ENCODE measurements around the gene HOXD3.

Gene HOXD3

DNA sequence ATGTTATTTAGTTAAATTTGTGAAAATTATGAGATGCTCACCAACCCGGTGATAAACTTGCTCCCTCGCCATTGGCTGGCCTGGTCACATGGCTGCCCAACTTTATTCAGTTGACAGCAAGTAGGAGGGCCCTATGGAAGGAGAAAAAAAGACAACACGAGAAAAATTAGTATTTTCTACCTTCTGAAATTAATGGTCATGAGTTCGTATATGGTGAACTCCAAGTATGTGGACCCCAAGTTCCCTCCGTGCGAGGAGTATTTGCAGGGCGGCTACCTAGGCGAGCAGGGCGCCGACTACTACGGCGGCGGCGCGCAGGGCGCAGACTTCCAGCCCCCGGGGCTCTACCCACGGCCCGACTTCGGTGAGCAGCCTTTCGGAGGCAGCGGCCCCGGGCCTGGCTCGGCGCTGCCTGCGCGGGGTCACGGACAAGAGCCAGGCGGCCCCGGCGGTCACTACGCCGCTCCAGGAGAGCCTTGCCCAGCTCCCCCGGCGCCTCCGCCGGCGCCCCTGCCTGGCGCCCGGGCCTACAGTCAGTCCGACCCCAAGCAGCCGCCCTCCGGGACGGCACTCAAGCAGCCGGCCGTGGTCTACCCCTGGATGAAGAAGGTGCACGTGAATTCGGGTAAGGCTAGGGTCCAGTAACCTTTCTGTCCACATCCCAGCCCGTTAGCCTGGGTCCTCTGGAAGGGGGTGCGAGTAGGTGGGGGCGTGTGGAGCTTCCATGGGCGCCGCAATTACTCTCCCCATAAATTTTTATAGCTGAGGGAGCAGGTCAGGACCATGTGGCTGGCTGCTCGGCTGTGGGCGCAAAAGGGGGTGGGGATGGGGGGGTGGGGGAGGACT lies 5.4 kb upstream of the HOXD3 start, which contains the start of gene HOXD4:
Gene HOXD4, plus strand, starts transcription at position 109 of the 846 bp plus-strand sequence. Its CDS starts 84 bp downstream, at position 193.
- DNase-seq: no peak

GRCh38 chr2:176152350-176153181 lies 4.5 kb upstream of the HOXD3 start:
- DNase-seq: no peak

DNA sequence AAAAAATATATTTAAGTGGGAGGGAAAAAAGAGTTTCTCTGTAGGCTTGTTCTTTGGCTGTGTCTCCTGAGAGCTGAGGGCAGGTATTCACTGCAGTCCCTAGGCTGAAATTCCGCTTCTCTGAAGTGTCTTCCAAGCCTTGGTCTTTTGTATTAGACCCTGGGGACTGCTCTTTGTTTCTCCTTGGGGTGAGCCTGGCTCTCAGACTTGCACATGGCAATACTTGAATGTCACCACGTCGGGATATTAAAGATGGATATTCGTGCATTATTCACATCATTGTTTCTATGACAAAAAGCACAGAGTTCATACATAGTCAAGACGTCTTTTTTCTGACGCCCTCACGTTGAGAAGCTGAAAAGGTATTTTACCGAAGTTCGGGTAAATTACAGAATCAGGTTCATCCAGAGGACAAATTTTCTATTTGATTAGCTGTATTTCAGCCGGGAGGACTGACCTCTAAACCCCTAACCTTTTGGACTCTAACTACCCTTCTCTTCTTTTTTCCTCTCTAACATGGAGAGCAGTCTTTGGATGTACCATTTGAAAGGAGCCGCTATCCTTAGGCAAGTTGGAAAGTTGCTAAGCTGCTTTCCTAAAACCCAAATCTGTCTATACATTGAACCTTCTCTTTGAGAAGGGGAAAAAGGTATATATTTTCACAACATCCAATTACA lies 2.4 kb upstream of the HOXD3 start:
- no peak for DNase-seq

DNA sequence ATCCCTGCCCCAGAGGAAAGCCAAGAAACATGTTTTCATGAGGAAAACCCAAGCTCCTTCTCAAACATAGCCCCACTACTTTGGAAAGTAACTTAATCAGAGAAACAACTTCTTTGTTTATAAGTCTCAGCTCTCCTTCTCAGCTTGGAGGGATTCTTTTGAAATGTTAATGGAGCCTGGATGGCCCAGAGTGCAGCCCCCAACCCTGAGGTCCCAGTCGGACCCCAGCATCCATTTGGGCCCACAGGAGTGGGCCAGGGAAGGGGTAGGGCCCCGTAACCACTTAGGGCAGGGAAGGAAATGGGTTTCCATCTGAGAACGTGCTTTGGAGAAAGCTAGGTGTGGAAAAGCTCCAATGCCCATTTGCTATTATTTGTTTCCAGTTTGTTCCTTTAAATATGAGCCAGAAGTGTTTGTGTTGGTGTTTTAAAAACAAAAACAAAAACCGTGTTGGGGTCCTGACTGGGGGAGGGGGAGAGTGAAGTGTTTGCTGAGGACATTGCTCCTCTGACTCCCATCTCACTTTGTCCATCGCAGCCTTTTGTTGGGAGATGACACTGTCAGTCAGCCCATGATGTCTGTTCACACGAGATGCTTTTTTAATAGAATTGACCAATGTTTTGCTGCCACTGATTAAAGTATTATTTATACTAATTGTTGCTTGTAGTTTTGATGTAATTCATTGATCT lies 1.6 kb upstream of the HOXD3 start:
- DNase-seq: no peak

DNA sequence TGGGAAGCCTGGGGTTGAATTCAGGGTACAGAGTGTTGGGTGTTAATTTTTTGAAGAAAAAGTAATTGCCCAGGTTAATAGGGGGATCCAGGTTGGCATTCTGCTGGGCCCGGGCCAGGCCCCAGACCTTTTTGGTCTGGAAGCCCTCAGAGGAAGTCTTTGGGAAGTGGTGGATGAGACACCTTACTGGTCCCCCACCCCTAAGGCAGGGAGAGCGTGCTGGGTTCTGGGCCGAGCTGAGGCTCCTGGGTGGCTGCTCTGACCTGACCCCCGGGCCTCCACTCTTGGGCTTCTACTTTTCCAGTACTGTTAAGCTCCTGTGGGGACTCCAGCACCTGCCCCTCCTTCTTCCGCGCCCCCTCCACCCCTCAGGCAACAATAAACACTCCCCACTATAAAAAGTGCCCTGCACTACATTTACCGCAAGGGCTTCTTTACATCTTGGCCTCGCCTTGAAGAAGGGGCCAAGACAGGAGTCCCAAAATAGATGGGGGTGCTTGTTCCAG lies 753 bp upstream of the HOXD3 start:
- no peak for DNase-seq

DNA sequence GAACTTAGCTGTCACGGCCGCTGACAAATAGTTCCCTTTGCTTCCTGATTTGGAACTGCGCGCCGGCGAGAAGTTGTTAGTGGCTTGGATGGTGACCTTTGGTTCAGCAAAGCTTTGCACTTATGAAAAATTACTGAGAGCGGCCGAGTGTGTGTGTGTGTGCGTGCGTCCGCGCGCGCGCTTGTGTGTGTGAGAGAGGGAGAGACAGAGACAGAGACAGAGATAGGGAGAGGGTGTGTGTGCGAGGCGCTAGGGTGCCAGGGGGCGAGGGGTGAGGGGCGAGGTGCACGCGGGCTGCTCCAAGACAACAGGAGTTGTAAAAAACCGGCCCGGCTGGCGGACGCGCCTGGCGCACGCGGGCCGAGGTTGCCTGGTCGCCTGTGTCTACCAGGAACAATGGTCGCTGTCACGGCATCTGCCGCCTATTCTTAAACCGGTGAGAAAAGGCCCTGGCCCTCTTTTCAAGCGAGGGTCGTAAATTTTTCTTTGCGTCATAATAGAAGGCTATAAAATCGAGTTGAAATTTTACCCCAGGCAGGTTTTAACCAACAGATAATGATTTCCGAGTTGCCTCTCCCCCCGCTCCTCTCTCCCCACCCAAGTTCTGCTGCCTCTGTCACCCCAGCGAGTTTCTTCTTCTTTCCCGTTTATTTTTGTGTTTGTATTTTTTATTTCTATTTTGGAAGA lies 535 bp downstream of the HOXD3 start:
- peak; percentile 27 for DNase-seq

GRCh38 chr2:176158186-176158591 lies 1.1 kb downstream of the HOXD3 start:
- peak; percentile 49 for DNase-seq

DNA sequence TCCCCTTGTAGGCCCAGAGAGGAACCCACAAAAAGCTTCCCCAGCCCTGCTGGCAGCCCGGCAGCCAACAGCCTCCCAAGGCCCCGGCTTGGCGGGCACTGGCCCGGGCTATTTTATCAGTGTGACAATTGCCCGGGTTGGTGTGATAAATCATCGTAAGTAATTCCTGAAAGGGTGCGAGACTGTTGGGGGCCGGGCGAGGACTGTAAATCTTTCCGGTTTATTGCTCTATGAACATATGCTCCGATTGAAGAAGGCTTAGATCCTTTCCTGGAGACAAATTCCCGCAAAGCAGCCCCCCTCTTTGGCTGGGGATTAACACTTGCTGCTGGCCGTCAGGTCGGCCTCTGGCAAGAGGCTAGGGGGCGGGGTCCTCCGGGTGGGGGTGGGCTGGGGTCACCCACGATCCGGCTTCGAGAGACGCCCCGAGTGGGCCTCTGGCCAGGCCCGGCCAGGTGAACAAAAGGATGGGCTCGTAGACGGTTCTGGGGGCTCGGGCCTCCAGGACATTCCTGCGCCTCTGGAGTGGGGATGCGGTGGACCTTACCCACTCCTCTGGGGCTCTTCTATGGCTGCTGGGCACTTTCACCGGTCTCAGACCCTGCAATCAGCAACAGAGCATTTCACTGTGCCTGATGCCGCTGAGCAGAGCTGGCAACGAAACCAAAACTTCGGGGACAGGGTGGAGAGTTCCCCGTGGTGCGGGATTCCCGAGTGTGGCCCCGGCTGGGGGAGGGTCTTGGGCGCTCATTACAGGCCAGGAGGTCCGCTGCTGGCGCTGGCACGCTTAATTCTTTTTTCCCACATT lies 2.0 kb downstream of the HOXD3 start:
- no peak for DNase-seq

- DNase-seq: no peak
Observed at GRCh38 chr2:176159663-176160250, 2.6 kb downstream of the HOXD3 start.

DNA sequence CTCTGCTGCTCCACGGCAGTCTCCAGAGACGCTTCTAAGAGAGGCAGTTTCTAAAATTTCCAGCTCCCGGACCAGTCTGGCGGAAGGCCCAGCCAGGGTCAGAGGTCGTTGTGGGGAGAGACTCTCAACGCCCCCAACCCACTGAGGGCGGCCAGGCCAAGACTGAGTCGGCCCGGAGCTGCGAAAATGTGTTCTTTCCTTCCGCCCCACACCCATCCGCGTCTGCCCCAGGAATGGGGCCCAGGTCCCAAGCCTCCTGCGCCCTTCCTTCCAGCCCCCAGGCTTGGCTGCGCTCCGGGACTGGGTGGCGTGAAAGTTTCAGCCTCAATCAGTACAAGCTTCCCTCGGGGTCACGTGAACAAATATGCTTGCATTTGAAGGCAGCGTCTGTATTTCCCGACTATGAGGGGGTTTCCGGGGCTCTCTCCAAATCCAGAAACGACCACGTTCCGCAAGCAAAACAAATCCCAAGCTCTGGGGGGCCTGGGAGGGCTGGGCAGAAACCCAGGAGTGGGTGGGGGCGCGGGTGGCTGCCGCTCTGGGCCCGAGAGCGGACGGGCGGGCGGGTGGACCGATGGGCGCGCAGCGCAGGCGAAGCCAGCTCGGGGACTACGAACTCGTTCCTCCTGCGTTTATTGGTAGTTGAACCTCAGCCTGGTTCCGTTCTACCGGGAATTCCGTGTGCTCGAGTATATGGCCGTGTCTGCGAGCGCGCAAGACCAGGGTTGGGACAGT lies 3.3 kb downstream of the HOXD3 start:
- no peak for DNase-seq

DNA sequence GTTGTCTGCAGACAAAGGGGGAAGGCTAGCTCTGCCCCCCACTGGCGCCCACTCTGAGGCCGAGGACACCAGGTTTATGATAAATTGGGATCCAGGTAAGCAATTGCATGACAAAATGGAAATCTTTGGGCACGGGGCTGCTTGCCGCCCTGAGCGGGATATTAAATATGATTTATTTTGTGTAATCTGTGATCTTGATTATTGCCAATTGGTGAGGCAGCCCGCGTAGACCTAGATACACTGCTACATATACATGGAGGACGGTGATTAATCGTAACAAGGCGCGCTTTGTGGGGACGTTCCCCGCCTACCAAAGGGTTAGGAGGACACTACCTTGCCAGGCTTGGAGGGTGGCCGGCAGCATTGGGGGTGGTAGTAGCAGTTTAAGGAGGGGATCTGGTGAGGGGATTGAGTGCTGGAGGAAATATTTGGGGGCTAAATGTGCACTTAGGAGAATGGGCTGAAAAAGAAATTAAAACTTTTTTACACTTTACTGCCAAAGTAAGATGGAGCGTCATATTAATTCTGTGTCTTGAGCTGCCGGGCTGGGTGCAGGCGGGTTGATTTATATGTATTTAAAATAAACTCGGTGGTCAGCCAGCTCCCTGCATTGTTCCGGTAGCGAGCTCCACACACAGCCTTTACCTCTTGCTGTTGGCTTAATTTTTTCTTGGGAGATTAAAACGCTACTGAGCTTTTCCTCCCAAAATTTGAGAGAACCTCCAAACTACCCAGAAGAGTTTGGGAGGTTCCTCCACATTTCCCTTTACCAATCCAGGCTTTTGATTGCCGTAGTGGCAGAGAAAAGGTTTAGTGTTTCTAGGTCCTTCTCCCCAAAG lies 4.1 kb downstream of the HOXD3 start:
- DNase-seq: no peak

- DNase-seq: no peak
Observed at GRCh38 chr2:176161825-176162626, 4.9 kb downstream of the HOXD3 start.

GRCh38 chr2:176162911-176163671 lies 6.0 kb downstream of the HOXD3 start:
- no peak for DNase-seq

DNA sequence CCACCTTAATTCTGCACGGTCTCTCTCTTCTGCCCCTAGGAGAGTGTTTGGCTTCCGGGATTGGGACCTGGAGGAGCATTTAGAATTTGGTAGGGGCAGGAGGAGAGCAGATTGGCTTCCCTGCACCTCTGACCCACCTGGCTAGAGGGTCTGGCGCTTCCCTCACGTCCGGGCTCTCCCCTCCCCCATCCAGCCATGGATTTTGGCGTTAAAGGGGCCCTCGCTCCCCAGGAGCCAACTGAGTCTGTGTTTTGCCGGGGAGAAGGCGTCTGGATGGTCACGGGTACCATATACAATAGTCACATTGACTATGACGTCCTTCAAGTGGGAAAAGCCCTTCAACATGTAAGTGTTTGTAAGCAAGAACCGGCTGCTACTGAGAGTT lies 6.6 kb downstream of the HOXD3 start:
- no peak for DNase-seq

- DNase-seq: no peak
Observed at GRCh38 chr2:176164201-176164600, 7.1 kb downstream of the HOXD3 start.

GRCh38 chr2:176164611-176165369 lies 7.7 kb downstream of the HOXD3 start:
- no peak for DNase-seq

Measured in NCI-H2171 (cell line).